HL-60/S4 treated with phorbol 12-myristate 13-acetate at 8.2 ng/mL for 4 days and 3 days (cell line): ENCODE data around the gene WLS.
"Not testable (repeated sequence)": the region's sequence is repeated elsewhere in the genome, so short reads cannot be mapped to it uniquely, and the experiment has no call there.

Source experiments
- in situ Hi-C: fragments of 300-500 bp; cut with MboI; formaldehyde crosslinking; loops from 2 replicates; pipeline ENCODE4 v1.15.0; 2022; ENCODE audit warnings: low sequenced_read_pairs

WLS gene

GRCh38 chr1:68168545-68169171, 63.7 kb downstream of the WLS start:
- in situ Hi-C loops, result no loop called here

DNA sequence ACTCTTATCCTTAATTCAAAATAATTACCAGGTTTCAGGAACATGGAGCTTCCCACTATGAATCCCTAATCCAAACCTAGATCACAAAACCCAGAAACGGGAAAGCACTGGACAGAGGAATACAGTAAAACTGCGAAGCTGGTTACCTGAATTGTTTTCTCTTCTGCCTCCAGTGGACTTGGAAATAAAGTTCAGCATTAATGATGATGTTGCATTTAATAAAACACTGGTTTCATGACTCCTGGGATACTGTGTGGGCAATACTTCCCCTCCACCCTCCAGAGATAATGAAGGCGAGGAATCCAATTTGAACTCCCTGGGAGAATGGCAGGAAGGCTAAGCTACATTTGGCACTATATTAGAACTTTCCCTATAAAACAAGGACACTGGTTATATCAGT, 65.1 kb downstream of the WLS start:
- in situ Hi-C loops, result no loop called here

GRCh38 chr1:68166348-68166747, 66.0 kb downstream of the WLS start:
- in situ Hi-C loops, result no loop called here

DNA sequence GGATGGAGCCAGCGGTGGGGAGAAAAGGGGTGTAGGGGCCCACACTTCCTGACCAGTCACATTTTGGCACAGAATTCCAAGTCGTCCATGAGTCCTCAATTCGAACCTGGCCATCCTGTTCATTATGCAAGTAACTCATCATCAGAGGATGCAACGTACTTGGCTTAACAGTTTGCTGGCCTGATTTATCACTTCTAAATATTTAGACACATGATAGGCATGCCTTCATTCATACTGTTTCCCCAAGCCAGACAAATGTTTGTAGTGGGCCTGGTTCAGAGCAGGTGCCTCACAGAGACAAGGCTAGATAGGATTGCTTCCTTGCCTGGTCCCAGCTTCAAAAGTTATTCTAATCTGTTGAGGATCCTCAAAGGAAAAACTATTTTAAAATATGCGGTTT, 66.7 kb downstream of the WLS start:
- in situ Hi-C loops, result no loop called here

DNA sequence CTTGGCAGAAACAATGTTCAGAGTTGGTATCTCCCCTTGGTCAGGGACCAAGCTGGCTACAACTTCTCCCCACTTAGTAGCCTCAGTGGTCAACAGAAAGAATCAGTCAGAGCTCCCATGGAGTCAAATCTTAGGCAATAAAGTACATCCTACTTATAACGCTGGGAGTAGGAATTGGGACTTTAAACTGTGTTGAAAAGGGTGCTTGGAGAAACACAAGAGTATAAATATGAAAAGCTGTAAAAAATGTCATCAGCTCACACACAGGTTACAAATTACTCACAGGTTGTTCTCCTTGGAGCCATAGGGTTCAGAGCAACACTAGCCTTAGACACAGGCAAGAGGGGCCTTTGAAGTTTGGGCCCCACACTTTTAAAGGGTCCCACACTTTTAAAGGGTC, 67.4 kb downstream of the WLS start:
- in situ Hi-C loops, result no loop called here

DNA sequence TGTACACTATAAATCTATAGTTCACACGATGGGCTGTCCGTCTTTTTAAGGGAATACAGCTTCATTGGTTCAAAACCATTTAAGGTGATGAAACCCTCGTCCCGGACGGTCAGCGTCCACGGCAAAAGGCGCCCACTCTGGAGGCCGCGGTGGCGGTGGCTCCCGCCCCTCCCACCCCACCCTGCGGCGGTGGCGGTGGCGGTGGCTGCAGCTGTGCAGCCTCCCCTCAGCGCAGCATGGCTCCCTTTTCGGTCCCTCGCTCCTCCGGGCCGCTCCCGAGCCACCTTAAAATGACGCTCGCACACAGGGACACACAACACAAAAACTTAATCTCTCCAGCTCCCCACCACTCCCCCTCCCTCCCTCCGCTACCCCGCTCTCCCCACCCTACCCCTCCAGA, 69.1 kb downstream of the WLS start:
- in situ Hi-C loops, result no loop called here

GRCh38 chr1:68162761-68163160, 69.6 kb downstream of the WLS start:
- in situ Hi-C loops, result no loop called here

- in situ Hi-C loops, result not testable (repeated sequence)
Measured at GRCh38 chr1:68161672-68162071, 70.7 kb downstream of the WLS start.

- in situ Hi-C loops, result not testable (repeated sequence)
Measured at GRCh38 chr1:68160935-68161334, 71.4 kb downstream of the WLS start.

- in situ Hi-C loops, result no loop called here
Measured at GRCh38 chr1:68160021-68160420, 72.3 kb downstream of the WLS start.

DNA sequence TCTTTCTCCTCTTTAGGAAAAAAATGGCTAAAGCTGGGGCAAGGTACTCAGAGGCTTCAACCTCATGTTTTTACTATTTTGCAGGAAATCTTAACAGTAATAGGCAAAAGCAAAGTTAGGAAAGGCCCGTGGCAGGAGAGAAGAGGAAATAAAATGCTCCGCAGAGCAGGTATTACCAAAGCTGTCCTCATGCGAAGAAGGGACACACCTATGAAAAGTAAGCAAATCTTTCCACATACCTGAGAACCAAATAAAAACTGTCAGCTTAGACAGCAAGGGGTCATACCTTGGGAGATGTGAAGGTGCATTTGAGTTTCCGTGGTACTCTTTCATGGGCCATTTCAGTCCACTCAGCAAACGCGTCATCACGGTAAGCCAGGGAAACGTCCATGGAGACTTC, 73.5 kb downstream of the WLS start:
- in situ Hi-C loops, result no loop called here

- in situ Hi-C loops, result no loop called here
Measured at GRCh38 chr1:68157416-68157815, 74.9 kb downstream of the WLS start.

DNA sequence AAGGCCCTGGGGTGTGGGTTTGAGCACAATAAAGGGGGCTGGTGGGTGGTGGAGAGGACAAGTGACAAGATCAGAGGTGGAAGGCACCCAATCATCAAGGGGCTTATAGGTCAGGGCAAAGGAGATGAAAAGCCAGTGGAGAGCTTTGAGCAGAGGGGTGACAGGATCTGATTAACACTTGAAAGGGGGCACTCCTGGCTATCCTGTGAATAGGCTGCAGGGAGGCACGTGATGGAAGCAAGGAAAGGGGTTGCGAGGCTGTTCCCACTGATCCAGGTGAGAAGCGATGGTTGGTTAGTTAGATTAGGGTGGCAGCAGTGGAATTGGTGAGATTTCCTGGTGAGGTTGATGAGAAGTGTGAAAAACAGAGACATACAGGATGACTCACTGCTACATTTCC, 80.6 kb downstream of the WLS start:
- in situ Hi-C loops, result no loop called here

DNA sequence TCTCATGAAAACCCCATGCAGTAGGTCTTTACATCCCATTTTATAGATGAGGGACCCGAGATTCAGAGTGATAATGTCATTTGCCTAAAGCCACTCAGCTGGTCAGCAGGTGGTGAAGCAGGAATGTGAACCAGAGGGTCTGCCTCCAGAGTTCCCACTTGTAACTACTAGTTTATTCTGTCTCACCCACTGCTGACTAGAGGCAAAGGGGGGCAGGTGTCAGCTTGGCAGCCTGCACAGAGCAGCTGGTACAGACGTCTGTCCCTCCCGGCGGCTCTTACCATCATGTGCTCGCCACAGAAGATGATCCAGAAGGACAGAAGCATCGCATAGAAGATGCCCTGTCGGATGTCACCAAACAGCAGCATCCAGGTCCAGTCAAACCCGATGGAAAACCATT, 82.4 kb downstream of the WLS start:
- in situ Hi-C loops, result no loop called here

DNA sequence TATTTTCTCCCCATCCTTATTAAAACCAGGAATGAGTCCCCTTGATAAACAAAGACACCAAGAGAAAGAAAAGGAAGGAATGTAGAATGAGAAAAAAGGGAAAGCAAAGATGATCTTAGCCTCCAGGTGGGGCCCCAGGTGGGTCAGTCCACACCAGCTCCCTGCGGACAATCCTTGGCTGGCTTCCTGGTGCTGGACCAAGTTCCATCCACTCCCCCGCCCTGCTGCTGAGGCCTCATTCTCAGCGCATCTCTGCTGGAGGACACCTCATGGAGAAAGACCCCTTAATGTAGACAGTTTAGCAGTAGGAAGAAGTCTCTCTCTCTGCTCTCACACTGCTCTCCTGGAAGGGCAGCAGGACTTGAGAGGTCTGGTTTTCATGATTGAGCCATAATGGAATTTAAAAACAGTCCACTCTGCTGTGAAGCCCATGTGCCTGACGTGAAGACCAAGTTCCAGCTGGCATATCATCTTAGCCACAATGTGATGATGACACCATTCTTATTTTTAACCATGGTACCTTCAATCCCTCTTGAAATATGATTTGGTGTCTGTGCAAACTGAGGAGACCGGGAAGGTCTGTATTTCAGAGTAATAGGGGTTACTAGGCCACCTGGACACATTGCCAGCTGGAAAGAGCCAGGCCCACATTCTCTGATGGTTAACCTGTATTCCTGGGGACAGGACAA, 83.1 kb downstream of the WLS start:
- in situ Hi-C loops, result no loop called here

DNA sequence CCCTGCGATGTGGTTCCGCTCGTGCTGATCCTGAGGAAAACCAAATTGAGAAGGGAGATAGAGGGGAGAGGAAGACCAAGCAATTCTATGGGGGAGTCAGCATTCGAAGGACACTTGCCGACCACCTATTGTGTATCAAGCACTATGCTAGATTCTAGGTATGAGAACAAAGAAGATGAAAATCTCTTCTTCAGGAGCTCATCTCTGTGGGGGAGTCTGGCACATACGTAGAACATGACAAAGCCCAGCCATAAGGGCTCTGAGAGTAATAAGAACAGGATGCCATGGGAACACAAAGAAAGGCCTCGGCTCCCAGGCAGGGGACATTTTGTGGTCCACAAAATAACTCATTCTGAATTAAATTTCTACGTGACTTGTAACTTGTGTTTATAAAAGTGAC, 83.7 kb downstream of the WLS start:
- in situ Hi-C loops, result no loop called here

- in situ Hi-C loops, result no loop called here
Measured at GRCh38 chr1:68147534-68148171, 84.7 kb downstream of the WLS start.

- in situ Hi-C loops, result no loop called here
Measured at GRCh38 chr1:68145418-68146126, 86.8 kb downstream of the WLS start.

GRCh38 chr1:68144856-68145255, 87.5 kb downstream of the WLS start:
- in situ Hi-C loops, result no loop called here

- in situ Hi-C loops, result no loop called here
Measured at GRCh38 chr1:68143633-68144032, 88.7 kb downstream of the WLS start.

DNA sequence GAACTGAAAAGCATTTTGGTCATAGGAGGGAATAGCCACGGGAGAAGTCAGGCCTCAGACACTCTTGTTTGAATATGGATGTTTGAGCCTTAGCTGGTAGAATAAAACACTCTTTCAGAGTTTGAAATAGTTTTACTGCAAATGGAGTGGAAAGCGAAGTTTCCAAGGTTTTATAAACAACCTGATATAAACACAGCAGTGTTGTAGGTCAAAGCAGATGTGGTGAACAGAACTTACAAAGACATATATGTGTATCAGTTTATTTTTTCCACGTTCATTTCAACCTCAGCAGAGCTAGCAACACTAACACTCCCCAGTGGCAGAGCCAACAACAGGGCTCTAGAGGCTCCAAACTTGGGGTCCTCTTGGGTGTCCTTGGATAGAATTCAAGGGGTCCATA, 89.9 kb downstream of the WLS start:
- in situ Hi-C loops, result no loop called here

DNA sequence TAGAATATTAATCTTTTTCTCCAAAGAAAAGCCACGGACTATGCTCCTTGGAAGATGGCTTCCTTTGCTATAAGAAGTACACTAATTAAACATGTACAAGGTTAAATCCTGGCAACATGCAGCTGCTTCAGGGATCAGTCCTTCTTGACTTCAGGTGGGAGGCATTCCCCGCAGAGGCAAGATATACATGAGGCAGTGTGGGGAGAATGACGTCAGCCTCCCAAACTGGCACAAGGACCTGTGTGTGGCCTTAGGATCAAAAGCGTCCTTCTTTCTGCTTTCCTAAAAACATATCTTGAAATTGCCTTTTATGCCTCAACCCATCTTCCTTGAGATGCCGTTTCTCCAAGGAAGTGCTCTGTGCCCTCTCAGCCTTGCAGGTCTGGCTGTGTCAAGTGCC, 90.3 kb downstream of the WLS start:
- in situ Hi-C loops, result no loop called here
